B cell (primary cell): ENCODE measurements around the gene C1orf198. TPM values are rescaled to one million over a fixed set of nuclear protein-coding genes. Genes with fewer than 3 reads are reported as not detected.

ENCODE experiments used
- ATAC-seq: fragments of 200-7000 bp; cut with Tn5 transposase; one replicate; pipeline ENCODE4 v1.10.0; 2021; ENCODE audit warnings: low read depth, mild to moderate bottlenecking, moderate number of reproducible peaks, moderate library complexity
- CTCF ChIA-PET: fragments of 350-600 bp; sonication (Branson Sonifier 250); formaldehyde crosslinking; loops from one replicate; lab custom pipeline; 2021; ENCODE audit warnings: antibody characterized with exemption, inconsistent platforms; lab: Charles Lee
- POLR2A ChIA-PET: fragments of 350-600 bp; sonication (Branson Sonifier 250); formaldehyde crosslinking; loops from one replicate; lab custom pipeline; 2021; ENCODE audit warnings: antibody characterized with exemption; lab: Charles Lee
- DNase-seq: peaks from one replicate; pipeline ENCODE4 v3.0.0; 2013
- H2AFZ ChIP-seq: 2 replicates; pipeline ENCODE4 v1.6.1; 2012; ENCODE audit warnings: mild to moderate bottlenecking, low read depth, low read length; ENCODE audit not compliant: insufficient read depth, poor library complexity, severe bottlenecking
- H3K27ac ChIP-seq, 2 donors: 1 replicate in 1 of 2; 2 replicates in 1 of 2; pipeline ENCODE4 v1.5.1; 2012 to 2013; ENCODE audit warnings: low read length in 2 of 2, mild to moderate bottlenecking in 2 of 2, moderate library complexity in 1 of 2
- H3K27me3 ChIP-seq, 4 experiments: fragments of 200-600 bp in 1 of 4; sonication (generic) in 1 of 4; replicated peaks in 1 of 4; 1 replicate in 2 of 4; 2 replicates in 2 of 4; pipeline versions ENCODE4 v1.6.1 to v1.7.0; 2013 to 2016; ENCODE audit warnings: low read length in 3 of 4, mild to moderate bottlenecking in 2 of 4, mixed read lengths in 1 of 4, moderate library complexity in 1 of 4; ENCODE audit not compliant: insufficient read depth in 4 of 4, control insufficient read depth in 3 of 4; ENCODE audit errors: control extremely low read depth in 1 of 4
- H3K36me3 ChIP-seq, 2 experiments: replicated peaks in 1 of 2; 1 replicate in 1 of 2; 2 replicates in 1 of 2; pipeline versions ENCODE4 v1.6.1 to v1.7.1; 2013; ENCODE audit warnings: low read length in 1 of 2; ENCODE audit not compliant: insufficient read depth in 2 of 2, control insufficient read depth in 1 of 2; ENCODE audit errors: control extremely low read depth in 1 of 2, extremely low read depth in 1 of 2
- H3K4me1 ChIP-seq, 2 donors: fragments of 200-600 bp in 1 of 2; sonication (generic) in 1 of 2; 1 replicate in 1 of 2; 2 replicates in 1 of 2; pipeline versions ENCODE4 v1.5.1 to v1.6.1; 2013 to 2017; ENCODE audit warnings: low read length in 2 of 2; ENCODE audit not compliant: control insufficient read depth in 2 of 2, insufficient read depth in 2 of 2
- H3K4me2 ChIP-seq: replicated peaks from 2 replicates; pipeline ENCODE3; 2012; ENCODE audit warnings: mild to moderate bottlenecking, low read depth, low read length; ENCODE audit not compliant: poor library complexity, severe bottlenecking
- H3K4me3 ChIP-seq, 5 experiments: fragments of 200-600 bp in 1 of 5; sonication (generic) in 1 of 5; 1 replicate in 3 of 5; 2 replicates in 2 of 5; pipeline versions ENCODE4 v1.5.1 to v1.7.0; 2011 to 2016; ENCODE audit warnings: low read length in 4 of 5, mild to moderate bottlenecking in 4 of 5, low read depth in 2 of 5, control low read depth in 1 of 5, moderate library complexity in 1 of 5; ENCODE audit not compliant: insufficient read depth in 1 of 5; ENCODE audit errors: control extremely low read depth in 1 of 5, extremely low read depth in 1 of 5
- H3K79me2 ChIP-seq: fragments of 200-600 bp; sonication (generic); one replicate; pipeline ENCODE4 v1.6.0; 2016; ENCODE audit warnings: low read length; ENCODE audit not compliant: control insufficient read depth, insufficient read depth
- H3K9ac ChIP-seq: fragments of 200-600 bp; sonication (generic); 2 replicates; pipeline ENCODE4 v1.6.1; 2017; ENCODE audit warnings: mild to moderate bottlenecking, low read length, moderate library complexity
- H3K9me3 ChIP-seq, 3 donors: one replicate each; pipeline versions ENCODE4 v1.6.1 to v1.7.1; 2013; ENCODE audit warnings: low read length in 2 of 3; ENCODE audit not compliant: control insufficient read depth in 2 of 3, insufficient read depth in 1 of 3; ENCODE audit errors: control extremely low read depth in 1 of 3
- H4K20me1 ChIP-seq: 2 replicates; pipeline ENCODE4 v1.6.0; 2012; ENCODE audit warnings: mild to moderate bottlenecking, low read length; ENCODE audit not compliant: insufficient read depth, control insufficient read depth, poor library complexity, severe bottlenecking
- H3K27ac Mint-ChIP-seq: one replicate; pipeline ENCODE4 v1.8.0; 2021; ENCODE audit warnings: mixed read lengths
- H3K27me3 Mint-ChIP-seq: one replicate; pipeline ENCODE4 v1.8.0; 2021; ENCODE audit warnings: mixed read lengths
- H3K4me1 Mint-ChIP-seq: one replicate; pipeline ENCODE4 v1.8.0; 2021; ENCODE audit warnings: mixed read lengths
- H3K4me3 Mint-ChIP-seq: one replicate; pipeline ENCODE4 v1.8.0; 2021; ENCODE audit warnings: mixed read lengths
- H3K9me3 Mint-ChIP-seq: one replicate; pipeline ENCODE4 v1.8.0; 2022; ENCODE audit warnings: mixed read lengths; ENCODE audit not compliant: insufficient read depth
- EZH2 ChIP-seq: IDR thresholded peaks from 2 replicates; pipeline ENCODE4 v1.6.1; 2012; ENCODE audit warnings: borderline replicate concordance, low read depth, mild to moderate bottlenecking, moderate library complexity, low read length; ENCODE audit not compliant: insufficient read depth, poor library complexity, severe bottlenecking
- WGBS: methylation state at CpG from one replicate; pipeline ENCODE4 v1.1.5; 2013; ENCODE audit warnings: missing lambda C conversion rate; ENCODE audit not compliant: insufficient coverage; 5-methylcytosine and 5-hydroxymethylcytosine counted together
- intact Hi-C: fragments of 100-400 bp; cut with micrococcal nuclease; formaldehyde crosslinking; loops from one replicate; pipeline ENCODE4 v1.10.0; 2022
- polyA plus RNA-seq: library from polyadenylated mRNA; depleted of rRNA; stranded (reverse); fragments of >200 nt; gene quantifications from 2 replicates; pipeline ENCODE4 v1.2.3, GENCODE V29; 2012
- total RNA-seq, 2 donors: library from RNA; stranded (reverse); fragments of 120-200 nt in 1 of 2; gene quantifications; 1 replicate in 1 of 2; 2 replicates in 1 of 2; pipeline versions ENCODE4 v1.2.3 to v1.2.4, GENCODE V29; 2013 to 2022
- TF ChIP-seq, protein P1 (sequence below): fragments of 200-600 bp; IDR thresholded peaks from one replicate; pipeline ENCODE4 v1.8.0; 2022; ENCODE audit warnings: antibody characterized with exemption, mild to moderate bottlenecking

The C1orf198 gene
- total and polyA plus RNA-seq, 2 donors (not counting 1 experiment from before 2014, with no cell fraction given) = 1.0 to 6.6 TPM

DNA sequence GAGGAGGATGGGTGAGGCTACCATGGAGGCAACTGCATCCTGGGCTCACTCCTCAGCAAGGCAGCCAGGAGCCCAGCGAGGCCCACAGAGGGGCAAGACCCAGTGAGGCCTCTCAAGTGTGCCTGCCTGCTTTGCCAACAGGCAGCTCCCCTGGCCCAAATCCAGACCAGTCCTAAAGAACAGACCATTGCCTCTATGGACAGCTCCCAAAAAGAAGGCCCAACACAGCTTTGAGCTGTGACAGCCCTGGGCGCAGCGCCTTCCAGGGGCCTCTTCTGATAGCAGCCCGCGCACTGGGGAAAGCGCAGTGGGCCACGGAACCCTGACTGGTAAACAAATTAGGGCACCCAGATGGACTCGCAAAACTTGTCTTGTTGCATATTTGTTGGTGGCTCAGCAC, 25.5 kb downstream of the C1orf198 start:
- ChIA-PET CTCF (no interaction called here), POLR2A (no interaction called here)
- Mint-ChIP-seq H3K27ac (no peak overlapping the region), H3K27me3 (no peaks in the 10 kb centered on the region), H3K4me3 (no peak overlapping the region), H3K9me3 (no peaks in the 10 kb centered on the region), H3K4me1 (no peaks in the 10 kb centered on the region)
- Histone ChIP-seq H2AFZ (no peak overlapping the region), H3K27ac (no peak overlapping the region), H3K9ac (no peak overlapping the region), H3K27me3 (no peaks in the 10 kb centered on the region), H3K4me2 (no peak overlapping the region), H3K36me3 (no peaks in the 10 kb centered on the region), H3K9me3 (no peaks in the 10 kb centered on the region), H3K4me3 (no peak overlapping the region), H4K20me1 (no peaks in the 10 kb centered on the region), H3K79me2 (no peaks in the 10 kb centered on the region), H3K4me1 (no peaks in the 10 kb centered on the region)
- ATAC-seq (no peak), DNase-seq (no peak)
- WGBS = 96% methylated on average over 8 of the region's 8 CpGs
- TF ChIP-seq EZH2 = no peak
- TF ChIP-seq, protein P1, sequence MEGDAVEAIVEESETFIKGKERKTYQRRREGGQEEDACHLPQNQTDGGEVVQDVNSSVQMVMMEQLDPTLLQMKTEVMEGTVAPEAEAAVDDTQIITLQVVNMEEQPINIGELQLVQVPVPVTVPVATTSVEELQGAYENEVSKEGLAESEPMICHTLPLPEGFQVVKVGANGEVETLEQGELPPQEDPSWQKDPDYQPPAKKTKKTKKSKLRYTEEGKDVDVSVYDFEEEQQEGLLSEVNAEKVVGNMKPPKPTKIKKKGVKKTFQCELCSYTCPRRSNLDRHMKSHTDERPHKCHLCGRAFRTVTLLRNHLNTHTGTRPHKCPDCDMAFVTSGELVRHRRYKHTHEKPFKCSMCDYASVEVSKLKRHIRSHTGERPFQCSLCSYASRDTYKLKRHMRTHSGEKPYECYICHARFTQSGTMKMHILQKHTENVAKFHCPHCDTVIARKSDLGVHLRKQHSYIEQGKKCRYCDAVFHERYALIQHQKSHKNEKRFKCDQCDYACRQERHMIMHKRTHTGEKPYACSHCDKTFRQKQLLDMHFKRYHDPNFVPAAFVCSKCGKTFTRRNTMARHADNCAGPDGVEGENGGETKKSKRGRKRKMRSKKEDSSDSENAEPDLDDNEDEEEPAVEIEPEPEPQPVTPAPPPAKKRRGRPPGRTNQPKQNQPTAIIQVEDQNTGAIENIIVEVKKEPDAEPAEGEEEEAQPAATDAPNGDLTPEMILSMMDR = no peak
- intact Hi-C loops = no loop called here

DNA sequence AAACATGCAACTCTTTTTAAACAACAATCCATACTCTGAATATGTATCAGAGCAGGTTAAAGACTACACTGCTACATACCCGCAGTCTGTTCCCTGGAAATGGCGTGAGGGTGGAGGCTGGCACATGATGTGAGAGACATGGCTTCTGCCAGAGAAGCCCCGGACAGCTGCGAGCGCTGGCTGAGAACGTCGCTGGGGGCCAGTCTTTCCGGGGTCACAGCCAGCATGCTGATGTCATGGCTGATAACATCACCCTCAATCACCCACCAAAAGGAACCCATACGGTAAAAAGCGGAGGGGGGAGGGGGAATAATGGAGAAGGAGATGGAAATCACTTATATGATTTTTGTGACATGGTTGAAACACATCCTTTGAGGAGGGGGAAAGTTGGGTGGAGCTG, 29.1 kb downstream of the C1orf198 start:
- Histone ChIP-seq H3K79me2 (no peaks in the 10 kb centered on the region), H3K9ac (no peak overlapping the region), H3K4me2 (no peak overlapping the region), H2AFZ (no peak overlapping the region), H3K9me3 (no peaks in the 10 kb centered on the region), H4K20me1 (no peaks in the 10 kb centered on the region), H3K27ac (no peak overlapping the region), H3K4me1 (no peaks in the 10 kb centered on the region), H3K36me3 (no peaks in the 10 kb centered on the region), H3K4me3 (no peak overlapping the region), H3K27me3 (no peaks in the 10 kb centered on the region)
- Mint-ChIP-seq H3K27me3 (peaks cover 7% of the 10 kb centered on the region), H3K4me3 (no peak overlapping the region), H3K9me3 (no peaks in the 10 kb centered on the region), H3K4me1 (no peaks in the 10 kb centered on the region), H3K27ac (no peak overlapping the region)
- DNase-seq (no peak), ATAC-seq (no peak)
- intact Hi-C loops = no loop called here
- 100% methylated on average over 1 of the region's 10 CpGs for WGBS
- CTCF ChIA-PET = no interaction called here
- POLR2A ChIA-PET = no interaction called here
- TF ChIP-seq, protein P1 = no peak
- TF ChIP-seq EZH2 = no peak
